Measurements from ENCODE around the gene REP15.

Gene REP15

GRCh38 chr12:27682534-27682933, 13.7 kb upstream of the REP15 start:
- ATAC-seq: no peak
- no peak for DNase-seq
- Mint-ChIP-seq H3K27ac (no peak overlapping the region), H3K27me3 (no peaks in the 10 kb centered on the region), H3K4me3 (no peak overlapping the region), H3K4me1 (no peaks in the 10 kb centered on the region), H3K36me3 (ENCODE audit: low read depth) (no peaks in the 10 kb centered on the region), H3K9me3 (no peaks in the 10 kb centered on the region)

- DNase-seq: no peak
- no peak for ATAC-seq
- no peaks in the 10 kb centered on the region for H3K36me3 Mint-ChIP-seq (ENCODE audit: low read depth)
- H3K4me1 Mint-ChIP-seq: no peaks in the 10 kb centered on the region
- no peaks in the 10 kb centered on the region for H3K27me3 Mint-ChIP-seq
- no peaks in the 10 kb centered on the region for H3K9me3 Mint-ChIP-seq
- no peak overlapping the region for H3K4me3 Mint-ChIP-seq
- H3K27ac Mint-ChIP-seq: no peak overlapping the region
Observed at GRCh38 chr12:27685274-27685673, 11.0 kb upstream of the REP15 start.

GRCh38 chr12:27686147-27686546, 10.1 kb upstream of the REP15 start:
- Mint-ChIP-seq H3K27ac (no peak overlapping the region), H3K4me3 (no peak overlapping the region), H3K27me3 (no peaks in the 10 kb centered on the region), H3K36me3 (ENCODE audit: low read depth) (no peaks in the 10 kb centered on the region), H3K4me1 (no peaks in the 10 kb centered on the region), H3K9me3 (no peaks in the 10 kb centered on the region)
- no peak for ATAC-seq
- no peak for DNase-seq

- ATAC-seq (no peak), DNase-seq (no peak)
- Mint-ChIP-seq H3K36me3 (ENCODE audit: low read depth) (peaks cover 3% of the 10 kb centered on the region), H3K4me1 (no peaks in the 10 kb centered on the region), H3K27ac (no peak overlapping the region), H3K4me3 (no peak overlapping the region), H3K27me3 (no peaks in the 10 kb centered on the region), H3K9me3 (no peaks in the 10 kb centered on the region)
Observed at GRCh38 chr12:27688671-27689070, 7.6 kb upstream of the REP15 start.

- H3K27ac Mint-ChIP-seq: no peak overlapping the region
- H3K4me1 Mint-ChIP-seq: no peaks in the 10 kb centered on the region
- DNase-seq (no peak), ATAC-seq (no peak)
- H3K9me3 Mint-ChIP-seq: no peaks in the 10 kb centered on the region
- H3K27me3 Mint-ChIP-seq: no peaks in the 10 kb centered on the region
- H3K4me3 Mint-ChIP-seq: no peak overlapping the region
- peaks cover 3% of the 10 kb centered on the region for H3K36me3 Mint-ChIP-seq (ENCODE audit: low read depth)
Observed at GRCh38 chr12:27689558-27690180, 6.6 kb upstream of the REP15 start.

GRCh38 chr12:27693403-27693802, 2.8 kb upstream of the REP15 start:
- Mint-ChIP-seq H3K36me3 (ENCODE audit: low read depth) (peaks cover 3% of the 10 kb centered on the region), H3K27me3 (no peaks in the 10 kb centered on the region), H3K9me3 (no peaks in the 10 kb centered on the region), H3K4me1 (no peaks in the 10 kb centered on the region), H3K4me3 (no peak overlapping the region), H3K27ac (no peak overlapping the region)
- ATAC-seq (no peak), DNase-seq (no peak)

GRCh38 chr12:27695556-27696292, 523 bp upstream of the REP15 start:
- H3K4me3 Mint-ChIP-seq: no peak overlapping the region
- peaks cover 3% of the 10 kb centered on the region for H3K36me3 Mint-ChIP-seq (ENCODE audit: low read depth)
- no peak overlapping the region for H3K27ac Mint-ChIP-seq
- no peak for ATAC-seq
- H3K27me3 Mint-ChIP-seq: no peaks in the 10 kb centered on the region
- H3K9me3 Mint-ChIP-seq: no peaks in the 10 kb centered on the region
- DNase-seq: no peak
- H3K4me1 Mint-ChIP-seq: no peaks in the 10 kb centered on the region

GRCh38 chr12:27696864-27697564, 767 bp downstream of the REP15 start:
- H3K4me1 Mint-ChIP-seq: no peaks in the 10 kb centered on the region
- no peak overlapping the region for H3K4me3 Mint-ChIP-seq
- H3K27me3 Mint-ChIP-seq: peaks cover 2% of the 10 kb centered on the region
- ATAC-seq (no peak), DNase-seq (no peak)
- no peaks in the 10 kb centered on the region for H3K36me3 Mint-ChIP-seq (ENCODE audit: low read depth)
- H3K9me3 Mint-ChIP-seq: no peaks in the 10 kb centered on the region
- H3K27ac Mint-ChIP-seq: no peak overlapping the region

- Mint-ChIP-seq H3K27ac (no peak overlapping the region), H3K27me3 (peaks cover 4% of the 10 kb centered on the region), H3K4me1 (no peaks in the 10 kb centered on the region), H3K9me3 (no peaks in the 10 kb centered on the region), H3K36me3 (ENCODE audit: low read depth) (no peaks in the 10 kb centered on the region), H3K4me3 (no peak overlapping the region)
- ATAC-seq: peak; percentile 90
- peak; percentile 74 for DNase-seq
Observed at GRCh38 chr12:27703720-27704452, 7.6 kb downstream of the REP15 start.

GRCh38 chr12:27705263-27705662, 9.0 kb downstream of the REP15 start:
- no peak overlapping the region for H3K4me3 Mint-ChIP-seq
- no peaks in the 10 kb centered on the region for H3K36me3 Mint-ChIP-seq (ENCODE audit: low read depth)
- ATAC-seq (no peak), DNase-seq (no peak)
- H3K27me3 Mint-ChIP-seq: peaks cover 4% of the 10 kb centered on the region
- H3K4me1 Mint-ChIP-seq: peaks cover 4% of the 10 kb centered on the region
- H3K9me3 Mint-ChIP-seq: no peaks in the 10 kb centered on the region
- H3K27ac Mint-ChIP-seq: no peak overlapping the region

GRCh38 chr12:27707216-27707615, 11.0 kb downstream of the REP15 start:
- Mint-ChIP-seq H3K27ac (no peak overlapping the region), H3K36me3 (ENCODE audit: low read depth) (peaks cover under 1% of the 10 kb centered on the region), H3K27me3 (peaks cover 2% of the 10 kb centered on the region), H3K9me3 (no peaks in the 10 kb centered on the region), H3K4me1 (peaks cover 13% of the 10 kb centered on the region), H3K4me3 (no peak overlapping the region)
- DNase-seq (no peak), ATAC-seq (no peak)

GRCh38 chr12:27709212-27709931, 13.1 kb downstream of the REP15 start:
- no peak for ATAC-seq
- H3K27me3 Mint-ChIP-seq: no peaks in the 10 kb centered on the region
- peaks cover 26% of the 10 kb centered on the region for H3K4me1 Mint-ChIP-seq
- DNase-seq: no peak
- H3K4me3 Mint-ChIP-seq: peak overlapping the region; percentile 96
- no peaks in the 10 kb centered on the region for H3K9me3 Mint-ChIP-seq
- no peak overlapping the region for H3K27ac Mint-ChIP-seq
- peaks cover 9% of the 10 kb centered on the region for H3K36me3 Mint-ChIP-seq (ENCODE audit: low read depth)

GRCh38 chr12:27709932-27710591, 13.8 kb downstream of the REP15 start:
- Mint-ChIP-seq H3K27me3 (no peaks in the 10 kb centered on the region), H3K27ac (peak overlapping the region; percentile 94), H3K4me1 (peaks cover 29% of the 10 kb centered on the region), H3K36me3 (ENCODE audit: low read depth) (peaks cover 9% of the 10 kb centered on the region), H3K9me3 (no peaks in the 10 kb centered on the region), H3K4me3 (peak overlapping the region; percentile 96)
- DNase-seq: no peak
- peak; percentile 42 for ATAC-seq

All from activated naive CD8-positive, alpha-beta T cell treated with anti-CD3 and anti-CD28 coated beads, Interleukin-2, amount 50 U/mL, for 24 hours (primary cell).